GM19468 (cell line): Measurements from ENCODE around the gene ARID1B.

Experiments used
- ATAC-seq: cut with Tn5 transposase; IDR thresholded peaks from one replicate; pipeline ENCODE4 v1.9.1; 2021; ENCODE audit warnings: mild to moderate bottlenecking, moderate library complexity, moderate number of reproducible peaks; ENCODE audit not compliant: unreplicated experiment; ENCODE audit errors: extremely low read depth

ARID1B gene

GRCh38 chr6:156789081-156789943, 12.1 kb downstream of the ARID1B start:
- no peak for ATAC-seq

GRCh38 chr6:156790711-156791319, 13.6 kb downstream of the ARID1B start:
- no peak for ATAC-seq

- ATAC-seq: peak; percentile 53
Observed at GRCh38 chr6:156791320-156791850, 14.2 kb downstream of the ARID1B start.

DNA sequence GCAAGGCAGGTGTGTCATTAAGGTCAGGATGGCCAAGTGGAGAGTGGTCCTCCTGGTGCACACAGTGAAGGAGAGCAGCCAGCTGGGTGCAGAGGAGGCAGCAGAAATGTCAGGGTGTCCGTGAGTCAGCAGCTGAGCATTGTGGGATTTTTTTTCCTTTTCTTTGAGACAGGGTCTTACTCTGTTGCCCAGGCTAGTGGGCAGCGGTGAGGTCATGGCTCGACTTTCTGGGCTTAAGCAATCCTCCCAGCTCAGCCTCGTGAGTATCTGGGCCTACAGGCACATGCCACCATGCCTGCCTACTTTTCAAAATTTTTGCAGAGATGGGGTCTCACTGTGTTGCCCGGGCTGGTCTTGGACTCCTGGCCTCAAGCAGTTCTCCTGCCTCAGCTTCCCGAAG, 16.0 kb downstream of the ARID1B start:
- ATAC-seq: no peak

GRCh38 chr6:156794546-156795354, 17.6 kb downstream of the ARID1B start:
- ATAC-seq: no peak

- ATAC-seq: no peak
Observed at GRCh38 chr6:156795825-156796224, 18.6 kb downstream of the ARID1B start.

GRCh38 chr6:156796627-156797026, 19.4 kb downstream of the ARID1B start:
- no peak for ATAC-seq

GRCh38 chr6:156797901-156798735, 20.9 kb downstream of the ARID1B start:
- ATAC-seq: no peak

DNA sequence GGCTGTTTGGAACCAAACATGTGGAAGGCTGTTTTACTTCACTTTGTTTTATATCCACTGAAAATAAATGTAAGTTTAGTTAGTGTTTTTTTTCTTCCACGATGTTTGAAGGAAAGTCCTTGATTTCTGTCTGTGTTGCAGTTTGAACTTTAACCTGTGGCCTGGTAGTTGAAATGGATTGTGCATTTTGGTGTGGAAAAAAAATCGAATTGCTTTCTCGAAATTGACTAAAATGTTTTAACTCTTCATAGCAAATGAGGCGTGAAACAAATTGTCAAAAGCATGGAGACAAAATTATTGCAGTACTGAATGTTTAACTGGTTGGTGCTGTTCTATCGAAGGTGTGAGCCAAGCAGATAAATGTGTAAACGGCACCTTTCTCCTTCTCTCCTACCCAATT, 24.5 kb downstream of the ARID1B start:
- ATAC-seq: no peak

DNA sequence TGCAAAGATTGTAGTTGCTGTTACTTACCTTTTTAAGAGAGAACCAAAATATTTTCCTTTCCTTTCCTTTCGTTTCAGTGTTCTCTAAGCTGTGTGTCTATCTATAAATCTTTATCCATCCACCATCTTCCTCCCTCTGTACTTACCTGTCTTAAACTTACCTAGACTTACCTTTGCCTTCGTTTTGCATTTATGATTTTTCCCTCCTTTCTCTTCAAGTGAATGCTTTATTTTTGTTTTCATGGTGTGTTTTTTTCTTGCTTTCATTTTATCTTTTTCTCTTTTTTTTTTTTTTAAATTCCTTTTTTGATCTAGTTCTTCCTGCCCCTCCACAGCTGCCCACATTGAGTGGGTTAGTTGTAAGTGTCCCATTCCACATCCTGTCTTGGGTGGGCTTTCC, 26.2 kb downstream of the ARID1B start:
- ATAC-seq: no peak

- ATAC-seq: no peak
Observed at GRCh38 chr6:156804402-156804801, 27.2 kb downstream of the ARID1B start.

DNA sequence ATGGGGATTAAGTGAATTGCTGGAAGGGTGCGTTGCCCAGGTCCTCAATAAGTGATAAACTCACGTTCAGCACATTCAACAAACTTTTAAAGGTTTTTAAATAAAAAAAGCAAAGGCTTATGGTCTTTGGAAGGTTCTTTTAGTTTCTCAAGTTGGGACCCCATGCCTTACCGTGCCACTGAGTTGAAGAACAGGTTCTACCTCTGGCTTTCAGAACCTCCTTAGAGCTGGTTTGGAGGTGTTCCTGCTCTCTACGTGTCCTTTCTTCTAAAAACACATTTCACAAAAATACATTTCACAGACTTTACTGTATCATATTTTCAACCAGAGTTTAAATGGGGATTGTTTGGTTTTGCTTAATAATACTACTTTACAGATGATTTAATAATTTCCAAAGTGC, 29.0 kb downstream of the ARID1B start:
- ATAC-seq: no peak

DNA sequence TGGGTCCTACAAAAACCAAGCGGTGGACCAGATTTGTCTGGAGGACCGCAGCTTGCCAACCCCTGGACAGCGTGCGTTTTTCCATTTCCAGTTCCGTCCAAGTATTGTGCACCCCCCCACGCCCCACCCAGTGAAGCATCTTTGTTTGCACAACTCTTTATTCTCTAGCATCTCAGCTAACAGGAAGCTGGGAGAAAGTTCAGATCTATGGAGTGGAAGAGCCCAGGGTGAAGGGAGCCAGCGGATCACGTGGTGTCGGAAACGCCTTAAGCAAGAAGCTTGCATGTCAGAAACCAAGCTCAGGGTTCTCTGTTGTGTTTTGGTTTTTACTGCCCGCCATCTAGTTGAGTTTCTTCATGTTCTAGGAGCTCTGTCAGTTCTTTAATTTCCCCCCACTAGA, 29.9 kb downstream of the ARID1B start:
- no peak for ATAC-seq

DNA sequence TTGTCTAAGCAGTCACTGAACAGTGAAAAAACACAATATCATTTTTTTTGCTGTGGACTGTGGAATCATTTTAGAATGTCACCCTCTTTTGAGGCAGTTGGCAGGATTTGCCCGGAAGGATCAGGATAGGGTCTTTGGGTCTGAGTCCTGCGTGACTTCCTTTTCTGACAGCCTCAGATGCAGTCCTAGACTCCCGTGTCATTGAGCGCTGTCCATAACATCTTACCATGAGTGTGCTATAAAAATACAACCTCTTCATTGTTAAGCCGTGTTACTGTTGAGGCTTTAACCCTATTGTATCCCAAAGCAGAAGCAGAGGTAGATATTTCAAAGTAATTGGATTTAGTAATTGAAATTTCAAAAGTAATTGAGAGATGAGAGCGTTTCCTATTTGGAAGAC, 30.6 kb downstream of the ARID1B start:
- ATAC-seq: no peak

DNA sequence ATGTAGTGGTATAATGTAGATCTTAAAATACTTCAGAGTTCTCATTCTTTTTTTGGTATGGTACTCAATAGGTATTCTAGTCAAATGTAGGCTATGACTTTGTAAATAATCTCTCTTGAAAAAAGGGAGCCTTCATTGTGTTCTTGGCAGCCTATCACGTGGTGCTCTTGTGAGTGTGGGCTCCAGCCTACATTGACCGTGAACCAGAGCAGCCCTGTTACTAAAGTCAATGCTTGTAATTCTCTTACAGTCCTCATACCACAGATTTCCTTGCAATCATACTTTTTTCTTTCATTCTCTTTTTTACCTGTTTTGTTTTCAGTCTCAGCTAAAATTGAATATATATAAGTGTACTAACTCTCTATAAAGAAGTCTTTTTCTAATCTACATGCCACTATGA, 31.1 kb downstream of the ARID1B start:
- no peak for ATAC-seq

DNA sequence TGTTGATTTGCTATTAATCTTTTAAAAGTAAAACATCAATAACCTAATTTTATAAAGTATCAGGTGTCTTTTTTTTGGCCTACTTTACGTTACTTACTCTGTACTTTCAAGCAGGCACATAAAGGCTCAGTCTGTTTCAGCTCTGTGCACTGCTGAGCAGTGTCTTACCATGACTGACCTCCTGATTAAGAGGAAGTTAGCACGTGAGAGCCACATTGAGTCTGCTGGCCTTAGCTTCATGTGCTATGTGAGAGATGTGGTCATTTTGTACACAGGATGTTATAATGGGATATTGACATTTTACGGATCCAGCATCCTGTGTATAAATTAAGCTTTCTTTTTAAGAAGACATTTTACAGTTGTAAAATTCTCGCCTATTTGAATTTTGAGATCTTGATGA, 31.9 kb downstream of the ARID1B start:
- peak; percentile 45 for ATAC-seq

- no peak for ATAC-seq
Observed at GRCh38 chr6:156809446-156810178, 32.4 kb downstream of the ARID1B start.

DNA sequence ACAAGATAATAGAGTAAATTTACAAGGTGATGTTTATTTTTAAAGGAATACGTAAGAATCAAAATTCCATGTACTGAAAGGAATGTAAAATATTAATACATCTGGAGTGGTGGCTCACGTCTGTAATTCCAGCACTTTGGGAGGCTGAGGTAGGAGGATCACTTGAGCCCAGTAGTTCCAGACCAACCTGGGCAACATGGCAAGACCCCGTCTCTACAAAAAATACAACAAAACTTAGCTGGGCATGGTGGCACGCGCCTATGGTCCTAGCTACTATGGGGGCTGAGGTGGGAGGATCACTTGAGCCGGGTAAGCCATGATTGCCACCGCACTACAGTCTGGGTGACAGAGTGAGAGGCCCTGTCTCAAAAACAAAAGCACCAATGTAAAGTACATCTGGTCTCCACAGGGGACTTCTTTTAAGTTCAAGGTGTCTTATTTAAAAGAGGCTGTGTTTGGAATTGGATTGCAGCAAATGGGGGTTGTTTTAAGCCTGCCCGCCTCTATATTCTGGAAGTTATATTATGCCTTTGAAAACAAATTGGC, 36.9 kb downstream of the ARID1B start:
- ATAC-seq: no peak

GRCh38 chr6:156816505-156816904, 39.3 kb downstream of the ARID1B start:
- no peak for ATAC-seq
